OCI-LY7 (cell line): ENCODE results near the gene GALM. TPM values are rescaled to one million over a fixed set of nuclear protein-coding genes. Genes with fewer than 3 reads are reported as not detected.
"Not testable (repeated sequence)": the region's sequence is repeated elsewhere in the genome, so short reads cannot be mapped to it uniquely, and the experiment has no call there.

ENCODE experiments used
- BruUV-seq: library from RNA; stranded (reverse); fragments of 400-500 nt; replicated peaks from 2 replicates; lab custom pipeline; 2021; lab: Mats Ljungman, UMichigan
- CTCF ChIA-PET: fragments of 300-600 bp; sonication (Branson Sonifier 250); formaldehyde crosslinking; loops from one replicate; lab custom pipeline; 2022; ENCODE audit warnings: antibody characterized with exemption; ENCODE audit not compliant: unreplicated experiment; lab: Charles Lee
- POLR2A ChIA-PET: fragments of 300-600 bp; sonication (Branson Sonifier 250); formaldehyde crosslinking; loops from one replicate; lab custom pipeline; 2022; ENCODE audit warnings: antibody characterized with exemption; lab: Charles Lee
- DNase-seq: peaks from one replicate; pipeline ENCODE4 v3.0.0-alpha.2; 2015; ENCODE audit warnings: low spot score
- H2AFZ ChIP-seq: fragments of 200-600 bp; sonication (generic), shearing (Covaris generic); 2 replicates; pipeline ENCODE4 v1.6.1; 2014; ENCODE audit warnings: mild to moderate bottlenecking, antibody characterized with exemption, low read length, moderate library complexity
- H3K27ac ChIP-seq: fragments of 200-600 bp; sonication (generic); 2 replicates; pipeline ENCODE4 v1.5.1; 2014; ENCODE audit warnings: mixed run types, low read depth, mild to moderate bottlenecking, moderate library complexity, low read length, inconsistent platforms; ENCODE audit not compliant: poor library complexity, severe bottlenecking
- H3K36me3 ChIP-seq: fragments of 200-600 bp; sonication (generic); 2 replicates; pipeline ENCODE4 v1.6.1; 2014; ENCODE audit warnings: mild to moderate bottlenecking, antibody characterized with exemption, low read length, moderate library complexity, mixed read lengths; ENCODE audit not compliant: insufficient read depth
- H3K4me1 ChIP-seq: fragments of 200-600 bp; sonication (generic); 2 replicates; pipeline ENCODE4 v1.5.1; 2014; ENCODE audit warnings: mild to moderate bottlenecking, low read length; ENCODE audit not compliant: insufficient read depth, poor library complexity, severe bottlenecking
- H3K4me2 ChIP-seq: fragments of 200-600 bp; sonication (generic); 2 replicates; pipeline ENCODE4 v1.6.1; 2014; ENCODE audit warnings: mild to moderate bottlenecking, low read length
- H3K4me3 ChIP-seq: fragments of 200-600 bp; sonication (generic); 2 replicates; pipeline ENCODE4 v1.5.1; 2014; ENCODE audit warnings: mild to moderate bottlenecking, low read depth, low read length; ENCODE audit not compliant: poor library complexity, severe bottlenecking
- H3K79me2 ChIP-seq: fragments of 200-600 bp; sonication (generic); 2 replicates; pipeline ENCODE4 v1.6.1; 2016; ENCODE audit warnings: low read depth, mild to moderate bottlenecking, low read length, moderate library complexity, mixed read lengths; ENCODE audit not compliant: insufficient read depth
- H3K9me2 ChIP-seq: fragments of 200-600 bp; sonication (generic); 2 replicates; pipeline ENCODE4 v1.6.1; 2016; ENCODE audit warnings: mild to moderate bottlenecking, low read length, mixed read lengths; ENCODE audit not compliant: insufficient read depth
- H3K9me3 ChIP-seq: fragments of 200-600 bp; sonication (generic); 2 replicates; pipeline ENCODE4 v1.6.1; 2014; ENCODE audit warnings: mild to moderate bottlenecking, mixed run types, low read length, mixed read lengths
- H4K20me1 ChIP-seq: fragments of 200-600 bp; sonication (generic); 2 replicates; pipeline ENCODE4 v1.6.1; 2014; ENCODE audit warnings: mild to moderate bottlenecking, antibody characterized with exemption, low read length, moderate library complexity, mixed read lengths; ENCODE audit not compliant: insufficient read depth
- CTCF ChIP-seq: fragments of 200-600 bp; sonication (generic); conservative IDR thresholded peaks from 2 replicates; pipeline ENCODE4 v1.5.1; 2014; ENCODE audit warnings: mild to moderate bottlenecking, antibody characterized with exemption, low read length, moderate library complexity, mixed read lengths
- EZH2phosphoT487 ChIP-seq: fragments of 200-600 bp; sonication (generic); IDR thresholded peaks from 2 replicates; pipeline ENCODE4 v1.6.1; 2018; ENCODE audit warnings: low read depth, borderline replicate concordance, mild to moderate bottlenecking, mixed run types, antibody characterized with exemption, low read length, moderate library complexity, mixed read lengths
- intact Hi-C: fragments of 100-400 bp; cut with micrococcal nuclease; formaldehyde crosslinking; loops from one replicate; pipeline ENCODE4 v1.10.0; 2022; ENCODE audit not compliant: unreplicated experiment
- total RNA-seq, 2 experiments: library from RNA; depleted of rRNA in 1 of 2; stranded (reverse); fragments of >200 nt in 1 of 2; shearing (Covaris generic) in 1 of 2; gene quantifications; 2 replicates each; pipeline ENCODE4 v1.2.3, GENCODE V29; 2014 to 2022

GALM gene
- total RNA-seq, 2 experiments from 2014 or later = 5.5 to 10.8 TPM

DNA sequence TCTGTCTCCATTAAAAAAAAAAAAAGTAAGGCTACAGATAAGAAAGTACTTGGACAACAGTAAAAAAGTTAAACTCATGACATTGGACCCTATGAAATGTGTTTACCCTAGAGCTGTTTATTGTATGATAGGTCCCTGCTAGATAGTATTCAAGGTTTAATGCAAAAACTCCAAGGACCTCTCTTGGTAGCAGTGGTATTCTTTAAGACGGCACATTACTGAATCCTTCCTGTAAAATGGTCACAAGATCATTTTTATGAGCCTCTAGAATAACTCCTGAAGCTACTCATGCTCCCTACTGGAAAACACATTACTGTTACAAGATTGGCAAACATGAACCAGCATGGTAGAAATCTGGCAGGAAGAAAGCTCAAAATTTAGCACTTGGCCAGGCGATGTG, 38.8 kb downstream of the GALM start:
- Histone ChIP-seq H3K27ac (no peak overlapping the region), H3K9me3 (no peaks in the 10 kb centered on the region), H3K4me2 (no peak overlapping the region), H3K79me2 (no peaks in the 10 kb centered on the region), H2AFZ (no peak overlapping the region), H3K9me2 (no peaks in the 10 kb centered on the region), H3K4me3 (no peak overlapping the region), H3K4me1 (peaks cover 23% of the 10 kb centered on the region), H4K20me1 (no peaks in the 10 kb centered on the region), H3K36me3 (no peaks in the 10 kb centered on the region)
- no peak for DNase-seq
- intact Hi-C loops = no loop called here
- TF ChIP-seq EZH2phosphoT487 (no peak), CTCF (no peak)
- ChIA-PET CTCF (interaction anchor here (0.6 kb wide), 1 partner anchor 130 kb away, joined by 3 read pairs; no protein-coding TSS in a partner anchor), POLR2A (interaction anchor here (0.6 to 1.0 kb wide), 6 partner anchors 11 to 1196 kb away, joined by 3 to 4 read pairs (median 3); no protein-coding TSS in a partner anchor)
- no TSS peak for BruUV-seq

GRCh38 chr2:38706846-38707345, 41.0 kb downstream of the GALM start:
- no peak for TF ChIP-seq EZH2phosphoT487
- TF ChIP-seq CTCF = no peak
- no peaks in the 10 kb centered on the region for H4K20me1 ChIP-seq
- peaks cover 31% of the 10 kb centered on the region for H3K4me1 ChIP-seq
- no peak overlapping the region for H3K4me2 ChIP-seq
- POLR2A ChIA-PET = no interaction called here
- H3K9me3 ChIP-seq = no peaks in the 10 kb centered on the region
- no peaks in the 10 kb centered on the region for H3K79me2 ChIP-seq
- BruUV-seq = no TSS peak
- H3K4me3 ChIP-seq = no peak overlapping the region
- H3K36me3 ChIP-seq = no peaks in the 10 kb centered on the region
- no peak for DNase-seq
- no peak overlapping the region for H3K27ac ChIP-seq
- CTCF ChIA-PET = no interaction called here
- H2AFZ ChIP-seq = no peak overlapping the region
- intact Hi-C loops = no loop called here
- no peaks in the 10 kb centered on the region for H3K9me2 ChIP-seq

GRCh38 chr2:38708491-38708890, 42.6 kb downstream of the GALM start:
- intact Hi-C loops, CTCF ChIA-PET, H2AFZ ChIP-seq, BruUV-seq, H3K4me2 ChIP-seq, H3K27ac ChIP-seq, H3K79me2 ChIP-seq, H3K9me3 ChIP-seq, DNase-seq, H4K20me1 ChIP-seq, H3K4me3 ChIP-seq, H3K36me3 ChIP-seq, H3K9me2 ChIP-seq: not testable (repeated sequence)
- POLR2A ChIA-PET = interaction anchor here (0.6 to 1.2 kb wide), 4 partner anchors 17 to 830 kb away, joined by 3 to 4 read pairs (median 4); no protein-coding TSS in a partner anchor
- H3K4me1 ChIP-seq = peaks cover 31% of the 10 kb centered on the region
